Endodermal cell (in vitro differentiated cells): ENCODE measurements around the gene IFTAP. TPM values are rescaled to one million over a fixed set of nuclear protein-coding genes. Genes with fewer than 3 reads are reported as not detected.

Experiments
- DNase-seq: peaks from one replicate; pipeline ENCODE4 v3.0.0-alpha.2; 2017
- H3K27ac ChIP-seq: 2 replicates; pipeline ENCODE4 v1.5.1; 2013; ENCODE audit warnings: mild to moderate bottlenecking, low read depth, low read length, moderate library complexity
- H3K27me3 ChIP-seq: 2 replicates; pipeline ENCODE4 v1.6.1; 2013; ENCODE audit warnings: mild to moderate bottlenecking, low read length, moderate library complexity; ENCODE audit not compliant: insufficient read depth, control insufficient read depth, poor library complexity, severe bottlenecking
- H3K36me3 ChIP-seq: 2 replicates; pipeline ENCODE4 v1.7.0; 2013; ENCODE audit warnings: mild to moderate bottlenecking, low read length, moderate library complexity; ENCODE audit not compliant: control insufficient read depth, insufficient read depth
- H3K4me1 ChIP-seq: one replicate; pipeline ENCODE4 v1.7.0; 2013; ENCODE audit warnings: low read length; ENCODE audit not compliant: control insufficient read depth, insufficient read depth
- H3K4me3 ChIP-seq: 2 replicates; pipeline ENCODE4 v1.5.1; 2013; ENCODE audit warnings: mild to moderate bottlenecking, low read length, moderate library complexity
- H3K9ac ChIP-seq: 2 replicates; pipeline ENCODE4 v1.6.1; 2013; ENCODE audit warnings: mild to moderate bottlenecking, low read length, moderate library complexity; ENCODE audit not compliant: poor library complexity, severe bottlenecking; ENCODE audit errors: extremely low read depth
- H3K9me3 ChIP-seq: 2 replicates; pipeline ENCODE4 v1.6.1; 2013; ENCODE audit warnings: mild to moderate bottlenecking, low read length, moderate library complexity; ENCODE audit not compliant: control insufficient read depth
- H3K27ac Mint-ChIP-seq: 2 replicates; pipeline ENCODE4 v1.8.0; 2020; ENCODE audit warnings: mixed read lengths
- H3K27me3 Mint-ChIP-seq: 2 replicates; pipeline ENCODE4 v1.8.0; 2021; ENCODE audit warnings: mild to moderate bottlenecking, mixed read lengths; ENCODE audit not compliant: insufficient read depth
- H3K36me3 Mint-ChIP-seq: 2 replicates; pipeline ENCODE4 v1.8.0; 2020; ENCODE audit warnings: low read depth, mixed read lengths
- H3K4me1 Mint-ChIP-seq: 2 replicates; pipeline ENCODE4 v1.8.0; 2020; ENCODE audit warnings: mixed read lengths
- H3K4me3 Mint-ChIP-seq: 2 replicates; pipeline ENCODE4 v1.8.0; 2020; ENCODE audit warnings: mild to moderate bottlenecking, moderate library complexity, mixed read lengths
- H3K9me3 Mint-ChIP-seq: 2 replicates; pipeline ENCODE4 v1.8.0; 2020; ENCODE audit warnings: mild to moderate bottlenecking, mixed read lengths
- CTCF ChIP-seq: fragments of 200-600 bp; sonication (generic); conservative IDR thresholded peaks from 2 replicates; pipeline ENCODE4 v1.5.0; 2021; ENCODE audit warnings: antibody characterized with exemption, mild to moderate bottlenecking
- WGBS, 2 experiments: methylation state at CpG; one replicate each; pipeline versions ENCODE4 v1.1.5 to v1.1.7; 2013; ENCODE audit warnings: missing lambda C conversion rate in 2 of 2, mixed read lengths in 1 of 2; ENCODE audit not compliant: insufficient coverage in 1 of 2, insufficient read length in 1 of 2; 5-methylcytosine and 5-hydroxymethylcytosine counted together
- total RNA-seq, 2 donors: library from RNA; stranded (reverse); fragmentation: NEBNext Ultra II Directional in 1 of 2; extraction: Animal tissue kit (Norgen Biotek cat#: 25700) in 1 of 2; gene quantifications; 2 replicates in 1 of 2; 3 replicates in 1 of 2; pipeline ENCODE4 v1.2.1, GENCODE V29; 2021

IFTAP gene
- total RNA-seq, 2 donors from 2014 or later: 23.9 to 38.6 TPM

- DNase-seq: no peak
- WGBS, 2 experiments: 73 to 83% methylated on average over 3 of the region's 3 CpGs
- Histone ChIP-seq H3K36me3 (no peaks in the 10 kb centered on the region), H3K9me3 (peaks cover 23% of the 10 kb centered on the region), H3K27ac (no peak overlapping the region), H3K9ac (no peak overlapping the region), H3K4me3 (no peak overlapping the region), H3K27me3 (peaks cover 41% of the 10 kb centered on the region), H3K4me1 (no peaks in the 10 kb centered on the region)
- Mint-ChIP-seq H3K36me3 (no peaks in the 10 kb centered on the region), H3K27ac (no peak overlapping the region), H3K4me1 (no peaks in the 10 kb centered on the region), H3K27me3 (peaks cover 26% of the 10 kb centered on the region), H3K9me3 (peaks cover 22% of the 10 kb centered on the region), H3K4me3 (no peak overlapping the region)
- peak; percentile 31 for TF ChIP-seq CTCF
Observed at GRCh38 chr11:36583667-36584066, 10.6 kb upstream of the IFTAP start.

- Mint-ChIP-seq H3K27ac (no peak overlapping the region), H3K9me3 (peaks cover 10% of the 10 kb centered on the region), H3K36me3 (no peaks in the 10 kb centered on the region), H3K4me1 (no peaks in the 10 kb centered on the region), H3K27me3 (peaks cover 52% of the 10 kb centered on the region), H3K4me3 (no peak overlapping the region)
- TF ChIP-seq CTCF: no peak
- Histone ChIP-seq H3K27ac (no peak overlapping the region), H3K9me3 (peaks cover 10% of the 10 kb centered on the region), H3K9ac (no peak overlapping the region), H3K27me3 (peaks cover 70% of the 10 kb centered on the region), H3K36me3 (no peaks in the 10 kb centered on the region), H3K4me3 (no peak overlapping the region), H3K4me1 (no peaks in the 10 kb centered on the region)
- DNase-seq: no peak
Observed at GRCh38 chr11:36586543-36586942, 7.8 kb upstream of the IFTAP start.

GRCh38 chr11:36588099-36588498 lies 6.2 kb upstream of the IFTAP start:
- Mint-ChIP-seq H3K4me3 (no peak overlapping the region), H3K27me3 (peaks cover 61% of the 10 kb centered on the region), H3K9me3 (no peaks in the 10 kb centered on the region), H3K36me3 (no peaks in the 10 kb centered on the region), H3K27ac (no peak overlapping the region), H3K4me1 (no peaks in the 10 kb centered on the region)
- H3K4me1 ChIP-seq: no peaks in the 10 kb centered on the region
- 17 to 68% methylated on average over 1 of the region's 1 CpG for WGBS, 2 experiments
- no peak overlapping the region for H3K9ac ChIP-seq
- no peaks in the 10 kb centered on the region for H3K9me3 ChIP-seq
- DNase-seq: no peak
- H3K27ac ChIP-seq: no peak overlapping the region
- peaks cover 86% of the 10 kb centered on the region for H3K27me3 ChIP-seq
- H3K36me3 ChIP-seq: no peaks in the 10 kb centered on the region
- TF ChIP-seq CTCF: no peak
- H3K4me3 ChIP-seq: no peak overlapping the region
